Stimulated activated CD8-positive, alpha-beta memory T cell treated with anti-CD3 and anti-CD28 coated beads, Interleukin-4, amount 100 ng/mL, for 48 hours (primary cell): ENCODE results near the gene SLC16A10.
"Not testable (repeated sequence)": the region's sequence is repeated elsewhere in the genome, so short reads cannot be mapped to it uniquely, and the experiment has no call there.

Source experiments
- DNase-seq: peaks from one replicate; pipeline ENCODE4 v3.0.0-alpha.2; 2020

SLC16A10 gene

DNA sequence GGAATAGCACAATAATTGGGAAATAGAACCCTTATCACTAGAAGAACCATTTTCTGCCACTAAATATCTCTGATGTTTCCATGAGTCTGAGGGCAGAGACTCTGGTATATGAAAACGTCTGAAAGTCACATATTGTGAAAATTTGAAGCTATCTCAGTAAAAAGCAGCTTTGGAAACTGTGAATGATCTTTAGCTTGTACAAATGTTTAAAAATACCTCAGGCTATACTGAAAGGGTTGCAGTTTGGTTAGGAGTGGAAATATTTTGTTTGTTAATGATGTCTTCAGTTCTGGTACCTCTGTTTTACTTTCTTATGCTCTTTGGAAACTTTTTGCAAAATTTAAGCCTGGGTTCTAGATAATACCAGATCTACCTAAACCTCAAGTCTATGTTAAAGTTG, 135.0 kb downstream of the SLC16A10 start:
- no peak for DNase-seq

DNA sequence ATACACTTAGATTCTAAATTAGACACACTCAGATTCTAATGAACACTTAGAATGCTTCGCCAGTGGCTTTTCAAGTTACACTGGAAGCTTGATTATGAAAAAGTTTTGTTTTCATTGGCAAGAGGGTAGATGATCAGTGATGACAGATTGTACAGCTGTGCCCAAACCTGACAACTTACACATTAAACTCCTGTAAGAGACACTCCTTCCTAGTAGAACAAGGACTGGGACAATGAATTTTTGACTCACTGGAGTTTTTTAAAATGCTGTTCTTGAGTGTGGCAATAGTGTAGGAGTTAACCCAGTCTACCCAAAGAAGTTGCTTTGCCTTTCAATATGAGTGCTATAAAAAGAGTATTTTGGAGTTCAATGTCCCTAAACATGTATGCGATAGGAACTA, 140.8 kb downstream of the SLC16A10 start:
- DNase-seq: no peak

DNA sequence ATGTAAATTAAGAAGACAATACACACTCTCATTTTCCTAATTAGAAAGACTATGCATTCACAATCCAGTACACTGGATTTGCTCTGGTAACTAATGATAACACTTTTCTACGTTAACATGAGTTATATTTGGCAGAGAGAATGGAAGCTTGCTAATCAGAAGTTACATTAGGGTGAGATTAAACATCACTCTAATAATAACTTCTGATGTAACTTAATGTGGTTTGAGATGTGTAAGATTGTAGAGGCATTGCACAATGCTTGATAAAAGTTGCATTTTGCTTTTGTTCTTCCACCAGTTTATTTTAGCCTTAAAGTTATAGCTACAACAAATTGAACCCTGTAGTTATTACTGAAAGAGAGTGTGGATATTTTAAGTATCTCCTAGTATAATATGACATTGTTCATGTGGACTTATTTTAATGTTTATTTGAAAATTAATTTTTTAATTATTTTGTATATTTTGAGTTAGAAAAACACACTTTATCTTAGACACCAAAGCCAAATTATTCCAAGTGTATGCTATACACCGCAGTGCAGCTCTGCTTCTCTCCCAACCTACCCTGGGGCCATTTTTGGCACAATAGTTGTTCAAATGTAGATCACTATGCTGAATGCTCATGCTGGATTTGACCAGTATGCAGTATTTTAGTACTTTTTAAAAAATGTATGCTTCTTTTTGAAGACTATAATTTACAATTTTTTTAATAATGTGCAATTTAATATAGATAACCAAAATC, 143.2 kb downstream of the SLC16A10 start:
- no peak for DNase-seq

DNA sequence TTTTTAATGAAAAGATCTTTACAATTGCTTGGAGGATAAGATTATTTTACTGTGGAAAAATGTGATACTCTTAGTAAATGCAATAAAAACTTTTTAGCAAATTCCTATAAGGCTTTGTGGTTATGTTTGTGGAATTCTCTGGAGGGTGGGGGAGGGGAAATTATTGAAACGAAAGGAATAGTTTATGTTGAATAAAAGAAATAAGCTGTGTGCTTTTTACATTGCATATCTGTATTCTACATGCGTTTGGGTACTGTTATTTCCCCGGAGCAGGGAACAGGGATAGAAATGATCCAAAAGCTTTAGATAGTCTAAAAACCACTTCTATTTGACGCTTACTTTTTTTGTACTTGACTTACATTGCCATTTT, 143.8 kb downstream of the SLC16A10 start:
- DNase-seq: no peak

DNA sequence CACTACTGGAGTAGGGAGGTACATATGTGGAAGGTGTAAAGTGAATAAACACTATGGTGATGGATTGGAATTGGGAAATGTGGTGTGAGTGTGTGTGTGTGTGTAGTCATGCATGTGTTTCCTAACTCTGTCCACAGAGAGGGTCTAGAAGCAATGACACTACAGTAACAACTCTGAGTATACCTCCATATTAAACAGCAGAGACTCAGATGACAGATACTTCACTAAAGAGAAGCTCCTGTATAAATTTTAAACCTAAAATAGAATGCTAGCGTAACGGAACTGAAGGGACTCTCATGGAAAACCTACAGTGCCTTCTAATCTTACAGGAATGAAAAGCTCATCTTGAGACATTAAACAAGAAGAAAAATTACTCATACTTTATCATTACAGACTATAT, 150.5 kb downstream of the SLC16A10 start:
- no peak for DNase-seq

DNA sequence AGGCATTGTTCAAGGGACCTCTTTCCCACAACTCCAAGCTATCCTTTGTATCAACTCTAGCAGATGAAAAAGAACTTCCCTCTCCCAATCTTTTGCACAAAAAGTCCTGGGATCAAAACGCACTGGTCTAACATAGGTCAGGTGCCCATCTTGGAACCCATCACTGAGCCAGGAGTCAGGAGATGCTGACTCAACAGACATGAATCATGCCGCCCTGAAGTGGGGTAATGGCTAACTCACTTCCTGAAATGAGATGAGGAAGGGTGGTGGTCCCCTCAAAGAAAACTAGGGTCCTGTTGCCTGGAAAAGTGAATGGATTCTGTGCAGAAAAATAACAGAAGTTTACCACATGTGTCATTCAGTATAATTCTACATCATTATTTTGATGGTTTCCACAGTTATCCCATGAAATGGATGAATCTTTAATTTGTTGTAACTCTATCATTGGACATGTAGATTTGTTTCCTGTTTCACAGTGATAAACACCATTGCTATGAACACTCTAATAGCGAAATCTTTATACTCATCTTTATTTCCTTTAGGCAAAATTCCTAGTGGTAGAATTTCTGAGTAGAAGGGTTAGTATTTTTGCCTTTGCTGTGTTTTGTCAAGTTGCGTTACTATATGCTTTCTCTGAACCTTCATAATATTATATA, 151.3 kb downstream of the SLC16A10 start:
- no peak for DNase-seq

DNA sequence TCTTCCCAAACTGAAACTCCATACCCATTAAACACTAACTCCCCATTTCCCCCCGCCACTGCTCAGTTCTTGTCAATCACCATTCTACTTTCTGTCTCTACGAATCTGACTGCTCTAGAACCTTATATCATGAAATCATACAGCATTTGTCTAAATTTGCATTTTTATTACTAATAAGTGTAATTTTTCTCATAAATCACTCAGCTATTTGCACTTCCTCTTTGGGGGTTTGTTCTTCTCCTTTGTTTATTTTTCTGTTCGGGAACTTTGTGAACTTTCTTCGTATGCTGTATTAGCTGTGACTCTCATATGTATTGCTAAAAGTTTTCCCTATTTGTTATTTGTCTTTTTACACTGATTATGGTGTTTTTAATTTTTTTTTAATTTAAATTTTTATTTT, 152.2 kb downstream of the SLC16A10 start:
- no peak for DNase-seq

DNA sequence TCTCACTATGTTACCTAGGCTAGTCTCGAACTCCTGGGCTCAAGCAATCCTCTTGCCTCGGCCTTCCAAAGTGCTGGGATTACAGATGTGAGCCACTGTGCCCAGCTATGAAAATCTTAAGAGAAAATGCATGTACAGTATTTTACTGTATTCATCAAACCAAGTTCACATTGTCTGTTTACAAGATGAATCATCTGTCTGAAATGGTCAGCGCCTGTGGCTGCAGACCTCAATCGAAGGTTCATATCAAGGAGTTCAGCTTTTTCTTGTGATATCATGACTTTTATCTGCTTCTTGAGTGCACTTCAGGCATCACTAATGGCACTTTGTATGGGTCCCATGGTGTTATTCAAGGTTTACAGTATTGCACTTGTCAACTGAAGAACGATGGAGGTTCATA, 155.1 kb downstream of the SLC16A10 start:
- no peak for DNase-seq

DNA sequence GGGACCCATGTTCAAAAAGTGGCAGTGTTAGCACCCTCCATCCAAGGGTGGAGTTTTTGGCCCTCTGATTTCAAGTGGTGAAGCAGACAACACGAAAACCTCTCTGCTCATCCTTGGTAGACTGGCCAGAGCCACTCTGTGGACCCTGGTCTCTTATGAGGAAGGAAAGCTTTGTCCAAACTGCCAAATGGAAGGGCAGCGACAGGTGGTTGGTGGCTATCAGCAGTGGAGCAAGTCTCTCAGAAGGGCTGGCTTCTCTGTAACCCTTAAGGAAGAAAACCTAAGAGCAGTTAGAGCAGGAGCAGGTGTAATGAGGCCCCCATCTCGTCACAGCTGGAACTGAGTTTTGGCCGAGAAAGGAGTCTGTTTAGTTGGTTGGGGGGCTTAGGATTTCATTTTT, 155.8 kb downstream of the SLC16A10 start:
- no peak for DNase-seq

DNA sequence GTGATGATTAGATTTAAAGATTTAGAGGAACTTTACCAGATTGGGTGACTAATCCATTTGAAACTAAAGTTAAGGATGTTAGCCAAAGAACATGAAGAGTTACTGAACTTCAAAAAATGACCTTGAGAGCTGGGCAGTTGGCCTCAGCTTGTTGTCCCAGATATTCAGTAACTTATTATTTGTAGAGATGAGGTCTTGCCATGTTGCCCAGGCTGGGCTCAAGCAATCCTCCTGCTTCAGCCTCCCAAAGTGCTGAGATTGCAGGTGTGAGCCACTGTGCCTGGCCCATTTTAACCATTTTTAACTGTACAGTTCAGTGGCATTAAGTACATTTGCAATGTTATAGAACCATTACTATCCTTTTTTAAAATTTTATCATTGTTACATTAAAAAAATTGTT, 161.5 kb downstream of the SLC16A10 start:
- no peak for DNase-seq

DNA sequence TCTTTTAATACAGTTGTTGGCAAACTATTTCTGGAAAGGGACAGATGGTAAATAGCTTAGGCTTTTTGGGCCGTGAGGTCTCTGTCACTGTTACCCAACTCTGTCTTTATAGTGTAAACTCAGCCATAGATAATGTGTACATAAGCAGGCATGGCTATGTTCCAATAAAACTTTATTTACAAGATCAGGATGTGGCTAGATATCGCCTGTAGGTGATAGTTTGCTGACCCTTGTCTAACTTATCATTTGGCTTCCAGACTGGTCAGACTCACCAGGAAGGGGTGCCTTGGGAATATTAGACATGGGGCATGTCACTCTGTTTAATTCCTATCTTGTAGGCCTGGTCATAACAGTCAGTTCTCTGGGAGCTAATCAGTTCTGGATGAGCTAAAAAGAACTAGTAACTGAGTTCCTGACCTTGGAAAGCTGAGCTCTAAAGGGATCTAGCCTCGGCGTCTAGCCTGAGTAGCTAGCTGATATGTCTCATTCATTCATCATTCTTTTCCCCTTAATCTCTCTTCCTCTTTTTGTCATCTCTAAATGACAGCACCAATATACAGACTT, 163.6 kb downstream of the SLC16A10 start:
- no peak for DNase-seq

DNA sequence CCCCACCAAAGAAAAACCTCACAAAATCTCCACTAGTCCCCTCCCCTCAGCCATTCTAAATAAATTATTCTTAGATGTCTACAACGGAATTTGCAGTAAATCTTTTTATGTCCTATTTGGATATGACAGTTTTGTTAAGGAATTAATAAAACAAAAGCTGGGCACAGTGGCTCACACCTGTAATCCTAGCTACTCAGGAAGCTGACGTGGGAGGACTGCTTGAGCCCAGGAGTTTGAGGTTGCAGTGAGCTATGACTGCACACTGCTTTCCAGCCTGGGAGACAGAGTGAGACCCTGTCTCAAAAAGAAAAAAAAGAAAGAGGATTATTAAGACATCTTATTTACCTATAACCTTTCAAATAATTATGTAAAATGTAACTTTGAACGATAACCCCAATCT, 165.4 kb downstream of the SLC16A10 start:
- DNase-seq: no peak

DNA sequence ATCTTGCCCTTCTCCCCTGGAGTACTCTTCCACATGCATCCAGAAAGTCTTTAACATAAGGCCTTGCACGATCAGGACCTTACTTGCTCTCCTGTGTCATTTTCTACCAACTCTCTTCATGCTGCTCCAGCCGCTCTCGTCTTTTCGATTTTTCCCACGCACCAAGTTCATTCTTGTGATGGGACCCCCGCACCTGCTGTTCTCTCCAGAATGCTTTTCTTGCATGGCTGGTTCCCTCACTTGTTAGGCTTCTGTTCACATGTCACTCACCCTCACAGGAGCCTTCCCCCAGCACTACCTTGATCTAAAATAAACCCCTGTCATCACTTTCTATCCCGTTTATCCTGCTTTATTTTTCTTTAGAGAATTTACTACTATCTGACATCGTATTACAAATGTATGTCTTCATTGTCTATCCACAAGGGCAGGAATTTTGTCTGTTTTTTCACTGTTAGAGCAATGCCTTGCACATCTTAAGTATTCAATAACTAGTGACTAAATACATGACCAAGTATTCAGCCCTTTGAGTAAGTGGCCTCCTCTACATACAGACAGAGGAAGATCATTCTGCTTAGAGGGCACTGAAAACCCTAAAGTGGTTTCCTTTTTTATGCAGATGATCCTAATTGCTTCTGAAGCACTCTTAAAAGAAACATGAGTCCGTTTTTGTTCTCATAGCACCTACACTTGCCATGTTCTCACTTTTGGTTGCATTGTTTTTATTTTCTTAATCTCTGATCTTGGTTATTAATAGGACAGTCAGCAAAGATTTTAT, 166.9 kb downstream of the SLC16A10 start:
- DNase-seq: no peak

DNA sequence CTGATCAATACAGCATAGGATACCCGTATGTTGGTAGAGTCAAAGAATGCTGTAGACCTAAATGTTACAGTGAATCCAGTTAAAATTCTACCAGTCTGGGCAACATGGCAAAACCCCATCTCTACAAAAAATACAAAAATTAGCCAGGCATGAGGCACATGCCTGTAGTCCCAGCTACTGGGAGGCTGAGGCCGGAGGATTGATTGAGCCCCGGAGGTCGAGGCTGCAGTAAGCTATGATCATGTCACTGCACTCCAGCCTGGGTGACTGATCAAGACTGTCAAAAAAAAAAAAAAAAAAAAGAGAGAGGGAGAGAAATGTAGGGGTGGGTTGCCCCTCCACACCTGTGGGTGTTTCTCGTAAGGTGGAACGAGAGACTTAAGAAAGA, 167.5 kb downstream of the SLC16A10 start:
- DNase-seq: no peak

DNA sequence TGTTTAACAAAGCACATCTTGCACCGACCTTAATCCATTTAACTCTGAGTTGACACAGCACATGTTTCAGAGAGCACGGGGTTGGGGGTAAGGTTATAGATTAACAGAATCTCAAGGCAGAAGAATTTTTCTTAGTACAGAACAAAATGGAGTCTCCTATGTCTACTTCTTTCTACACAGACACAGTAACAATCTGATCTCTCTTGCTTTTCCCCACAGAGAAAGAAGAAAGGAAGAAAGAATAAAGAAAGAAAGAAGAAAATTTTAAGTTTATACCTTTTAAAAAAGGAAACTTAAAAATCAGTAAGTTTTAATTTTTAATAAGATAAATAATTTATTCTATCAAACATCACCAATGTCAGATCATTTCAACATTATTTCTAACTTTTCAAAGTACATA, 168.5 kb downstream of the SLC16A10 start:
- not testable (repeated sequence) for DNase-seq

DNA sequence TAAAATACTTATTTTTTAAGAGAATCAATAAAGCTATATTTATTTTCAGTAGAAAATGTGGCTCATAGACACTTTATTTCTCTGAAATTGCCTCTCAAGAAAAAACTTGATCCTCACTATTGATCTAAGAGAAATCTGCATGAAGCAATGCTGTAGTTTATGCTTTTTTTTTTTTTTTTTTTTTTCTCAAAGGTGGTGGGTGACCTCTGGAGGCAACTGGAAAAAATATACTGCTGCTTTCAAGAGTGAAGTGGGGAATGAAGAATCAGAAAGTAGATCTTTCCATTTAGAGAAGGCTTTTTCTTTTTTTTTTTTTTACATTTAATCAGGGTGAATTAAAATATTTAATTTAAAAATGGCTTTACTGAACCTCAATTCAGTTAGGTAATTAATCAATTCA, 169.3 kb downstream of the SLC16A10 start:
- DNase-seq: no peak

DNA sequence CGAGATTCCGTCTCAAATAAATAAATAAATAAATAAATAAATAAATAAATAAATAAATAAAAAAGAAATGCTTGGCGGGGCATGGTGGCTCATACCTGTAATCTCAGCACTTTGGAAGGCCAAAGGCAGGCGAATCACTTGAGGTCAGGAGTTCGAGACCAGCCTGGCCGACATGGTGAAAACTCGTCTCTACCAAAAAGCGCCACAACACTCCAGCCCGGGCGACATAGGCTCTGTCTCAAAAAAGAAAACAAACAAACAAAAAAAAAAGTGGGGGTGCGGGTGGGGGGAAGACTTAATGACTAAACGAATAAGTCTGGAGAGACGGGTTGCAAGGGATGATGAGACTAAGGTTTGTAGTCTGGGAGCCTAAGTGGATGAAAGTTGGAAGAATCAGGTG, 170.7 kb downstream of the SLC16A10 start:
- no peak for DNase-seq

DNA sequence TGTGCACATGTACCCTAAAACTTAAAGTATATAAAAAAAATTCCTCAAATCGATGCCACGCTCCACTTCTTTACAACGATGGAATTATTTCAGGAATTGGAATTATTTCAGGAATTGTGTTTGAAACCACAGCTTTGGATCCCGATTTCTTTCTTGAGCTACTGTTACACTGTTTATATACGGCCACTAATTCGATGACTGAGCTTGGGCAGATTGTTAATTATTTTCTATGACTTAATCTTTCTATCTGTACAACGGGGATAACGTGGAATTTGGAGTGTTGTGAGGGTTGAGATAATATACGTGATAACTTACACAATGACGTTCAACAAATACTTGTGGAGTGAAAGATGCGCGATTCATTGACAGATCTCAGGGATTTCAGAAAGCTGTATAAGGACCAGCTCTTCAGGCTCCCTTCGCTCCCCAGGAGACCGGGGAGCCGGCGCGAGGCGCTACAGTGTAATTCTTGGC, 171.3 kb downstream of the SLC16A10 start:
- DNase-seq: no peak

DNA sequence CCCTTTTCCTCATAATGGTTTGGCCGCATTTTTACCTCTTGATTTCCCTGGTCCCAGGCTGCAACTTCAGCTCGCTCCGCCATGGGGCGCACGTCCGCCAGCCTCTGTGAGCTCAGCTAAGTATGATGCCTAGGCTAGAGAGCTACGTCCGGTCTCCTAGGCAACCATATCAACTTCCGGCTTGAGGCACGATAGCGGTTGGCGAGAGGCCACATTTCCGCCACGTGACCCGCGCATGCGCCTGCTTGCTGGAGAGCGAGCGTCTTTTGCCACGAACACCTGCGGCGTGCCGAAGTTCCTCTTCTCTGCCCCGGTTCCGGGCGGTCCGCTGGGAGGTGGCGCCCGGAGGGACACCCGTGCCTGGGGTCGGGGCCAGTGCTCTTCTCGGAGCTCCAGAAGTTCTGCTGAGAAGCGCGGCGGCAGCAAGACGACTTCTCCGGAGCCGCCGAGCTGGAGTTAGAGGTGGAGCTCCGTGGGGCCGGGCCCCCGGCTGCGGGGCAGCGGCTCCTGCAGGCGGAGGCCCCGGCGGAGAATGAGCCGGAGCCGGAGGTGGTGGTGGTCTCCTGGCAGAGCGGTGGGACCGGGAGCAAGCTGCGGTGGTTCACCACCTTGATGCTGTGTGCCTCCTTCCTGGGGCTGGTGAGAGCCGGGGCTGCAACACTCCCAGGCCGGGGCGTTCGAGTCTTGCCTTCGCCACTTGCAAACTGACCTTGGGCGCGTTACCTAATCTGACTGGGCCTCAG, 172.0 kb downstream of the SLC16A10 start:
- peak; percentile 100 for DNase-seq

DNA sequence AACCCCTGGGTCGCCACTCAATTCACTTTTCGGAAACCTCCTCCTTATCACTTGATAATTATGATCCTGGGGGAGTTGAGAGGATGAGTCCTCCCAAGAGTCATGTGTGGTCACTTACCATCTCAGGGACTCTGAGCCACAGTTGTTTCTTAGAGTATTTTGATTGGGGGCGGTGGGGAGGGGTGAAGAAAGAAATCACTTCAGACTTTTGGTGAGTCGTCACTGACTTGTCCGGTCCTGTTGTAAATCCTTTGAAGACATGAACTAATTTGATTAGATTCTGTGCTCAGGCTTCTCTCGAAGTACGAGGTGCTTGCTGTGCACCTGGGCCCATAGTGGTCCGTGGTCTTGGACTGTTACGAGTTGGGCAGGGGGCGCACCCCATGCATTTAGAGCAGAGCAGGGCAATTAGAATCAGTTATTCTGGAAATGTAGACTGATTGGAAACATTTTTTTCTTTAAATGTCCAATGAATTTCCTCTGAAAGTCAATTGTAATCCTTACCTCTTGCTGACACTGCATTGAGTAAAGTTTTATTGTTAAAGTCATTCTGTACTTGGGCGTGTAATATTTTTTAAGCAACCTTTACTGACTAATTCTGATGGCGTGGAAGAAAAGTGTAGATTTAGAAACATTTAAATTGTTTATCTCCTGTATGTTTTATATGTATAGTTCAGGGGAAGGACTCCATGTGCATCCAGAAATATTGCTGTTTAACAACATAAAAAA, 173.4 kb downstream of the SLC16A10 start:
- DNase-seq: no peak

DNA sequence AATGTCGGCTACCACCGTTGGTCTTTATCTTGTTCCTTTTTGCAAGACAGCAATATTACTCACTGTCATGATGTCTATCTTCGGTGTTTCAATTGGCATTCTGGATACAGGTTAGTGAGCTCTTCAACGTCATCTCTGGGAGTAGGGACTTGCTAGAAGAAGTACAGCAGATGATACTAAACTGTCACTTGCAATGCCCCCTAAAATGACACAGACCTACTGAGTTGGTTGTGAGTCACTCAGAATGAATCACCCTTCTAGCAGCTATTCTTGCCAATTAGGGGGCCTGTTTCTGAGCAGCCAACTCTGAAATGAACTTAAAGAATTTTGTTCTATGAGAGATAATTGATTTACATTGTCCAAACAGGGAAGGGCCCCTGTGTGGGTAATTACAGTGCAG, 176.5 kb downstream of the SLC16A10 start:
- no peak for DNase-seq

DNA sequence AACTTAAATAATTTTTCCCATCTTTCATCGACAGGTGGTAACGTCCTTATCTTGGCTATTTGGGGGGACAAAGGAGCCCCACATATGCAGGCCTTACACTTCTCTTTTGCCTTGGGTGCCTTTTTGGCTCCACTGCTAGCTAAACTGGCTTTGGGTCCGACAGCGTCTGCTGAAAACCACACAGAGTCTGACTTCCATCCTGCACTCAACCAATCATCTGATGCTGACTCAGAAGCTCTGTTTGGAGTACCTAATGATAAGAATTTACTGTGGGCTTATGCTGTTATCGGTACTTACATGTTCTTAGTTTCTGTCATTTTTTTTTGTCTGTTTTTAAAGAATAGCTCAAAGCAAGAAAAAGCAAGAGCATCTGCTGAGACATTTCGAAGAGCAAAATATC, 178.5 kb downstream of the SLC16A10 start:
- no peak for DNase-seq
